C4-2B (cell line): ENCODE data around the gene AEBP1.

Source experiments
- H3K27ac ChIP-seq: fragments of 450-650 bp; 2 replicates; pipeline ENCODE4 v1.5.1; 2017
- CTCF ChIP-seq: fragments of 450-650 bp; conservative IDR thresholded peaks from 2 replicates; pipeline ENCODE4 v1.5.1; 2017; ENCODE audit warnings: mild to moderate bottlenecking
- ZFX ChIP-seq: fragments of 450-650 bp; IDR thresholded peaks from 2 replicates; pipeline ENCODE4 v1.6.1; 2017

The AEBP1 gene

GRCh38 chr7:44082541-44083207 lies 21.5 kb upstream of the AEBP1 start:
- H3K27ac ChIP-seq: peak overlapping the region; percentile 92
- no peak for TF ChIP-seq ZFX
- TF ChIP-seq CTCF: peak; percentile 35; the same call in 1 of the 2 replicates

DNA sequence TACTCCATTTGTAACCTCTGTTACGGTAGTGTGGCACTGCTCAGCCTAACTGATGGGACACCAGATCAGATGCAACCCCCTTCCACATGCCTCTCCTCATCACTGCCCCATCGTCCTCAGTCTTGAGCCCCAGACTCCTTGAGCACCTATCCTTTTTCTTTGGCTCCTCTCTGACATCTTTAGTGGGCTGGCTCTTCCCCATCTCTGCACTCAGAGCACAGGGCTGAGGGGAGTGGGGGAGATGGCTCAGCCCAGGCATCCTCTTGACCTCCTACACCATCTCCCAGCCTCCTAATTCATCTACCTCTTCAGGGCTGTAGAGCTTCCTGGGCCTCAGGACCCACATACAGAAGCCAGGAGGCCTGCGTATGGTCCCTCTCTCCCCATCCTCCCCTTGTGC lies 20.3 kb upstream of the AEBP1 start:
- no peak overlapping the region for H3K27ac ChIP-seq
- no peak for TF ChIP-seq CTCF
- TF ChIP-seq ZFX: no peak

DNA sequence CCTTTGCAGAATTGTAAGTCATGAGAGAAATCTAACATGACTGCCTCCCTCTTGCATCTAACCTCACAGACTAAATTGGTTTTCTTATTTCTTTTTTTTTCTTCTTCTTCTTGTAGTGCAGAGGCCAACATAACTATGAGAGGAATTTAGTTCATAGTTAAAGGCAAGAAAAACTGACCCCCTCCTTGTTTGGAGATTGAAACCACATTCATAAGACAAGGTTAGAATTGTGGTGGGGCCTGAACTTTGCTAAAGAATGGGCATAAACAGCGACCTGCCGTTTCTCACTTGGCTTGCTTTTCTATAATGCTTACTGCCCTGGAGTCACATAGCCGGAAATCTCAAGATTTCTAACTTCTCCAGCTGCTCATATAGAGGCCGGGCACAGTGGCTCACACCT lies 19.4 kb upstream of the AEBP1 start:
- TF ChIP-seq ZFX (no peak), CTCF (no peak)
- H3K27ac ChIP-seq: no peak overlapping the region

DNA sequence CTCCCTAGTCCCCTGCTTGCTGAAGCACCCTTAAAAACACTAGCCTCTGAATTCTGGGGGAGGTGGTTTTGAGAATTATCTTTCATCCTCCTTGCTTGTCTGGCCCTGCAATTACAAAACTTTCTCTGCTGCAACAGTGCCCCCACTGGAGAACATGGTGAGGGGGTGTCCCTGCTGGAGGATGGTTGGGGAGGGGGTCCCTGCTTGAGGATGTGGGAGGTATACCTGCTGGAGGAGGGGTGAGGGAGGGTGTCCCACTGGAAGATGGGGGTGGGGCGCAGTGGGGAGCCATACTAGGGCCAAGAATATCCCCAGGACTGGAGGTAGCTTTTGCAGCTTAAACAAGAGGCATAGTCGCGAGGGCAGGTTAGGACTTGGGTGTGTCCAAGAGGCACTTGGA lies 18.6 kb upstream of the AEBP1 start:
- H3K27ac ChIP-seq: no peak overlapping the region
- TF ChIP-seq CTCF: no peak

GRCh38 chr7:44086627-44087026 lies 17.5 kb upstream of the AEBP1 start:
- H3K27ac ChIP-seq: no peak overlapping the region
- no peak for TF ChIP-seq CTCF
- no peak for TF ChIP-seq ZFX

- no peak overlapping the region for H3K27ac ChIP-seq
- TF ChIP-seq CTCF: no peak
- no peak for TF ChIP-seq ZFX
These were observed 16.0 kb upstream of the AEBP1 start for GRCh38 chr7:44087911-44088838.

GRCh38 chr7:44093102-44093641 lies 11.0 kb upstream of the AEBP1 start:
- TF ChIP-seq ZFX (no peak), CTCF (no peak)
- no peak overlapping the region for H3K27ac ChIP-seq
